ENCODE measurements around the gene SDHA.

Gene SDHA

DNA sequence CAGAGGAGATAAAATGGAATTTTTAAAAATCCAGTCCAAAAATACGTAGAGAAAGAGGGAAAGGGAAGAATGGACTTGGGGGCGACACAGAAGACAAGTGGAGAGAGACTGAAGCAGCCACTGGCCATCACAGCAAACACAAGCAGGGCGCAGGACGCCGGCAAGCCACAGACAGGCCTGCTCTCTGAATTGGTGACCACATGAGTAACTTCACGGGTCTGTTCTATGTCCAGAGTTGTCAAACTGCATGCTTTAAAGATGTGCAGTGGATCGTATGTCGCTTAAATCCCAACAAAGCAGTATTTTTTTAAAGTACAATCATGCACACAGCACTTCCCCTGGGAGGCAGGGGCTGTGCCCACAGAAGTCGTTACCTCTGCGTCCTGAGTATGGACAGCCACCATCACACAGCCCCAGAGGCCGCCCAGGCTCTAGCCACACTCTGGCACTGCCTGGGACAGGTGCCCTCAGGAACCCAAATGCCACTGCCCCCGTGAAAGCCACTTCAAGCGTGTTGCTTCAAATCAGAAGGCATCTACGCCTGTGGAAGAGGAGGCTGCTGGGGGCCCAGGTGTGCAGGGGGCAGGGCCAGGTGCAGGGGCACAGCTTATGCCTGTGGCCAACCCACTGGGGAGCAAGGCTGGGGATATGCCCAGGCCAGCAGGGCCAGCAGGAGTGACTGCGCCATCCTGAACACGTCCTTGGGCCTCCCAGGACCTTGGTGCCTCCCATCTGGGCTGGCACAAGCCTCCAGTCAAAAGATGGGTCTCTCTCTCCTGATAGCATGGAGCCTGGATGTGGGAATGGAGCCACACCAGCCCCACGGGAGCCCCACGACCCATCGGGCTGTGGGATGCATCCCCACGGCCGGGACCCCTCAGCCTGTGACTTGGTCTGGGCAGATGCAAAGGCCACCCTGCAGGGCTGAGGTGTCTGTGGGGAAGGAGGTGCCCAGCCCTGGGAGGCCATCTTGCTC lies 32.7 kb upstream of the SDHA start:
- FAIRE-seq (no peak), DNase-seq (ENCODE audit: low spot score) (no peak)

DNA sequence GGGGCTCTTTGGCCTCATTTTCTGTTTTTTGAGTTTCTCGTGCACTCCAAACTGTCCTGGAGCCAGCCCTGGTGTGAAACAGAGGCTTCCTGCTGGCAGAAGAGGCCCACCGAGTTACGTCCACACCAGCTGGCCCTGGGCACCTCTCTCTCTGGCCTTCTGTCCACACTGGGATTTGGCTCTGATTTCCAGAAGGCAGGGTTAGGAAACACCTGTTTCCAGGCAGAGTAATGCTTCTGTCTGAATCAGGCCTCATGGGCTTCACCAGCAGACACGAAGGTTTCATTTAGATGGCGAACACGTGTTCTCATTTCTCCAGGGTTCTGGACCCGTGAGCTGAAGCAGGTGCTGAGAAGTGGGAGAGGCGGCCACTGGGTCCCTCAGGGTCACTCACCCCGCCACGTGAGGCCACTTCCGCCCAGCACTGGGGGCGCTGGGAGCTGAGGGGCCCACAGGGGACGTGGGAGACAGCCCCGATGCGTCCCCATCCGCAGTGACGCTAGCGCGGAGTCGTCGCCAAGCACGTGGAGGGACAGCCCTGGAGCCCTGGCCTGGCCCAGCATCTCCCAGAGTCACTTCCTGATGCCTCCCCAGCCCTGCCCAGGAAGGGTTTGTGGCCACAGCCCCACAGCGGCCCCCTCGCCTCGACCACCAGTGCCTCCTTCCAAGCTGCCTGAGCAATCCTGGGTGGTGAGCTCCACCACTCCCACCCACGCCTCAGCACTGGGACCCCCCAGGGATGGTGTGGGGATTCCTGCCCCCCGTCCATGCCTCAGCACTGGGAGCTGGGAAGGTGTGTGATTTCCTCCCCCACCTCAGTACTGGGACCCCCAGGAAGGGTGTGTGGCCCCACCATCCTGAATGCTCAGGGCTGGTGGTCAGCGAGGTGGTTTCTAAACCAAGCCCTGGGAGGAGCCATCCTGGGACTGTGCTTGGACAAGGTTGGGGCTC lies 31.8 kb upstream of the SDHA start:
- no peak for FAIRE-seq
- no peak for DNase-seq (ENCODE audit: low spot score)

DNA sequence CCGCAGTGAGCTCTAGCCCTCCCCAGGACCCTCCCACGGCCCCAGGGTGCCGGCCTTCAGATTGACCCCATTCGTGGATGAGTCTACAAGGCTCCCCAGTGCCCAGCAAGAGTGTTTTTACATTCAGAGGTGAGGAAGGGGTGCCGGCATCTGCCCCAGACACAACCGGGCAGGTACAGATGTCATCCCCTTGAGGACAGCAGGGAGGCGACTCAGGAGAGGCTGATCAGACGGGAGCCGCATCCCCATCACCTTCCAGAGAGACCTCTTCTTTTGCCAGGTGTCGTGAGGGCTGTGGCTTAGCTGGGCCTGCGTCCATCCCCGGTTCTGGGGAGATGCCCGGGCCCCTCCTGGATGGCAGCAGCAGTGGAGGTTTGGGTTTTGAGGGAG lies 31.1 kb upstream of the SDHA start:
- FAIRE-seq (no peak), DNase-seq (ENCODE audit: low spot score) (no peak)

DNA sequence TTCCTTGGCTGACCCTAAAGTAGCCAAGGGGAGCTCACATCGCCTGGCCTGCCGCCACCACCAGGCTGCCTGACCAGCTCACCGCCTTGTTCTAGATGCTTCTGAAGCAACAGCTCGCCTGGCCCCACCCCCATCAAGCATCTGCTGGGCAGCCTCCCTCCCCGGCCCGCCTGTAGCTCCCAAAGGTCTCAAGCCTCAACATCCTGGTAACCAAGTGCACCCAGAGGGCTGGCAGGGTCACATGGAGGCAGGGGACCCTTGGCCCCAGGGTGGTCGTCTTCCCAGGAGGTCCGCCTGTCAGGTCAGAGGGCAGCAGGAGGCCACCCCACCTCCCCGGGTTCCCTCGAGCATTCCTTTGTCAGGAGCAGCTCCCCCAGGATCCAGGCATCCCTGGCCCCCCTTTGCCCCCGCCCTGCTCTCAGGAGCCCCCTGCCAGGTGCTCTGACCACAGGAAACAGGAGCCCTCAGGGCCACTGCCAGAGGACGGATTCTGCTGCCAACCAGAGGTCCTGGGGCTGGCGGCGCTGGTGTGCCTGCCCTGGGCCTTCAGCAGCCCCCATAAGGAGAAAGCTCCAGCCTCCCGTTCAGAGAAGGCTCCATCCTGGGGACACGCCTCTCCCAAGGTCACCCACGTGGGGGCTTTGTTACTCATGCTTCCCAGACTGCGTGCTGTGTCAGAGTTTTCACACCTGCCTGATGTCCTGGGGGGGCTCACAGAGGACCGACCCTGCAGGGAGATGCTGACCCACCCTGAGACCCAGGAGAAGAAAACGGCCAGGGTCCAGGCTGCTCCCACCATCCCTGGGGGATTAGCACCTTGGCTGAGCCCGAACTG lies 30.3 kb upstream of the SDHA start:
- FAIRE-seq = no peak

DNA sequence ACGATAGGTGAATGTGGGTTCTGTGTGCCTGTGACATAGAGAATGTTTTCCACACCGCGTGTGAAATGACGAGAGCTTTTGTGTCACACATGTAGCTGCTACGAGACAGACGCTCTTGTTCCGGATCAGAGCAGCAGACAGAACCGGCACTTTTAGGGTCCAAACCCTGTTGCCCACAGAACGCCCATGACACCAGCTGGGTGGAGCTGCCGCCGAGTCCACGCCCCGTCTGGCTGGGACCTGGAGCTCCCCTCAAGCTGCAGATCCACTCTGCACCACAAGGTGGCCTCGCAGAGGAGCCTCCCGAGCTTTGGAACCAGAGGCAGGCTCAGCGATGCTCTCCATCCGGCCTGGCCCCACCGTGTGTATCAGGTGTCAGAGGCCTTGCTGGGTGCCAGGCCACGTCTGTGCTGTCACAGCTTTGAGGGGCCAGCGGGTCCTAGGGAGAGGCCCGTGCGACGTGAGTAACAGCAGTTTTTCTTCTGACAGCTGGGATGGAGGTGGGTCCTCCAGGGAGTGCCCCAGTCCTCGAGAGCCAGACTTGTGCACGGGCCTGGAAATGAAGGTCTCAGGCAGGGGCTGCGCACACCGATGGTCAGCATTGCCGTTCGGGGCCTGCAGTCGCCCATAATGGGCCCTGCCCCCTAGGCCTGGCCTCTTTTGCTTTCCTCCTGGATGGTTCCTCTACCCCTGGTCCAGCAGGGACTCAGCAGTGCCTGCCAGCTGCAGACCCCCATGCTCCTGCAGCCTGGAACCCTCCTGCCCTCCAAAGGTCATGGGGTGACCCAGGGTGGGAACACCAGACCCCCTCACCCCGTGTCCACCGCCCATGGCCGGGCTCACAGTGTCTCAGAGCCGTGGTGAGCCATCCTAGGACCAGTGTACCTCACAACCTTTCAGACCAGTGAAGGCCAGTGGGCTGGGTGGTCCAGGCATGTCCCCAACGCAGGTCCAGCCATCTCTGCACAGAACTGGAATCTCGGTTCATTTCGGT lies 29.3 kb upstream of the SDHA start:
- peak; percentile 96 for DNase-seq (ENCODE audit: low spot score)
- FAIRE-seq = peak; percentile 91

More for the DNA sequence above, 30.3 kb upstream of the SDHA start:
- no peak for DNase-seq (ENCODE audit: low spot score)

DNA sequence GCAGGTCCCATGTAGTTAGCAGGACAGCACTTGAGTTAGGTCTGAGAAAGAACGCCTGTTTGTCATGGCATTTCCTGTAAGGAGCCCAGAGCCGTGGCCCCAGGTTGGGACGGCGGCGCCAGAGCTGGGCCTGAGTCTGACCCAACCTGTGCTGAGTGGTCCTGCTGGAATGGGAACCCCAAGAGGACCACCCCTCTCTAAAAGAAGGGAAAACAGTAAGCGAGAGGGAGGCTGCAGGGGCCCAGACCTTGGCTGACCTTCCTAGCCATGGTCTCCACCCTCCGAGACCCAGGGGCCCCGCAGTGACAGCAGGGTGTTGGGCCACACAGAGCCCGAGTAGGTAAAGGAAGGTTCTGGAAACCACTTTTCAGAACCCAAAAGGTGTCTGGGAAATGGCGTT lies 28.6 kb upstream of the SDHA start:
- no peak for FAIRE-seq

DNA sequence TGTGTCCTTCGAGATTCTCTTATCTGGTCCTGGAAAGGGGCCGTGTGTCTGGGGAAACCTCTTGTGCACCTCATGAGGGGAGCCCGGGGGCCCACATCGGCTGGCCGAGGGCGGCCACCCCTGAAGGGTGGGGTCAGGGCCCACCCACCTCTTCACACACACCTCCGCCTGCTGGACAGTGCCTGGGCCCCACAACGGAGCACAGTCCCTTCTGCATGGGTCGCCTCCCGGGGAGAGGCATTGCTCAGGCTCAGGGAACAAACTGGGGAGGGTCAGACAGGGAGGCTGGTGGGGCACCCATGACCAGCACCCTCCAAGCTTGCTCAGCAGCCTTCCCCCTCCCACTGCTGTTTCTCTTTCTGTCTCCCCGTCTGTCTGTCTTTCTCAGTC lies 28.1 kb upstream of the SDHA start:
- FAIRE-seq (no peak), DNase-seq (ENCODE audit: low spot score) (no peak)

More for the DNA sequence above, 28.6 kb upstream of the SDHA start:
- no peak for DNase-seq (ENCODE audit: low spot score)

DNA sequence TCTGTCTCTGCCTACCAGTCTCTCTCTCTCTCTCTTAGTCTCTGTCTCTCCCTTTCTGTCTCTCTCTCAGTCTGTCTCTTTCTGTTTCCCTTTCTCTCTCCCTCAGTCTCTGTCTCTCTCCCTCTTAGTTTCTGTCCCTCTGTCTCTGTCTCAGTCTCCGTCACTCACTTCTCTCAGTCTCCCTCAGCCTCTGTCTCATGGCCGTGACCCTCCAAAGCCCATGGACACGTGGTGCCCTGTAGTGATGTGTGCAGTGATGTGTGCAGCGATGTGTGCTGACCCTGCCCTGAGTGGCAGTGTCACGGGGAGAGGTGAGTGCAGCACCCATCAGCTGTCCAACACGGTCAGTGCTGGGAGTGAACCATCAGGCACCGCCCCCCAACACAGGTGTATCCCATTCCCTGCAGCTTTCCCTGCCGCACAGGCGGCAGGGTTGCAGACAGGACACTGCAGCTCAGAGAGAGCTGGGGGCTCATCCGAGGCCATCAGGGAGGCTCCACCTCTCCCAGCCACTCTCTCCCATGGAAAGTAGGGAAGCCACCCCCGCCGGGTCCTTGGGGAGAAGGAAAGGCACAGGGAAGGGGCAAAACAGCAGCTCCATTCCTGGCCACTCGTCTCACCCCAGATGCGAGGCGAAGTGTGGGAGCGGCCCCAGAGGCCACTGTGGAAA lies 27.6 kb upstream of the SDHA start:
- DNase-seq (ENCODE audit: low spot score) = no peak
- FAIRE-seq = peak; percentile 27

DNA sequence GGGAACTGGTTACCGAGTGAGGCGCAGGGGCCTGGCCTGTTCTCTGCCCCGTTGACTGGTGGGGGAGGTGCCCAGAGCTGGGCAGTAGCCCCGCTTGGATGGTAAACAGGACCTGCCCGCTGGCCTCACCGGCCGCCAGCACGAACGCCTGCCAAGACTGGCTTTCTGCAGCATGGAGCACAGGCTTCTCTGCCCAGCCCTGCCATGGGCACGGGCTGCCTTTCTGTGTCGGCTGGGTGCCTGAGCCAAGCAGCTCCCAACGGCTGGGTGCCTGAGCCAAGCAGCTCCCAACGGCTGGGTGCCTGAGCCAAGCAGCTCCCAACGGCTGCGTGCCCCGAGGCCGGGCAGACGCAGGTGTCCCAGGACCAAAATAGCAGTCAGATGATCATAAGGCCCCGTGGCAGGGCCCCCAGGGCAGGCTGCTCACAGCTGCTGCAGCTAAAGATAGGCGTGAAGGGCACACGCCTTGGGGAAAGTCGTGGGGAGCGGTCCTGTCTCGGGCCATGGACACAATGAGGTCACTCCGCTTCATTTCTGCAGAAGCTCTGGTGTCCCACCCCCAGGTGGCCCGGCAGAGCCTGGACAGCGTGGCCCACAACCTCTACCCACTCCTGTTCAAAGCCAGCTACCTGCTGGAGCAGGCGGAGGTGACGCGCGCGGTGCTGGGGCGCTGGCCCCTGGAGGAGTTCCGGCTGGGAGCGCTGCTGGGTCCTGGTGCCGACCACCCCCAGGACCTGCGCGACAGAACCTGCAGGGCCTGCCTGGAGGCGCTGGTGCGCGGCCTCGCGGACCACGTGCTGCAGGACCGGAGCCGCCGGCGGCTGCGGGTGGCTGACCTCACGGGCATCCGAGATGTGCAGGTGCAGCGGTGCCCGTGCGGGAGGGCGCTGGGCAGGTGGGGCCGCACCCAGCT lies 26.8 kb upstream of the SDHA start, which contains the start of gene LRRC14B:
Gene LRRC14B (plus strand): TSS at position 460 of the 913 bp plus-strand sequence. CDS start 44 bp downstream, at position 504.
- no peak for FAIRE-seq
- no peak for DNase-seq (ENCODE audit: low spot score)

DNA sequence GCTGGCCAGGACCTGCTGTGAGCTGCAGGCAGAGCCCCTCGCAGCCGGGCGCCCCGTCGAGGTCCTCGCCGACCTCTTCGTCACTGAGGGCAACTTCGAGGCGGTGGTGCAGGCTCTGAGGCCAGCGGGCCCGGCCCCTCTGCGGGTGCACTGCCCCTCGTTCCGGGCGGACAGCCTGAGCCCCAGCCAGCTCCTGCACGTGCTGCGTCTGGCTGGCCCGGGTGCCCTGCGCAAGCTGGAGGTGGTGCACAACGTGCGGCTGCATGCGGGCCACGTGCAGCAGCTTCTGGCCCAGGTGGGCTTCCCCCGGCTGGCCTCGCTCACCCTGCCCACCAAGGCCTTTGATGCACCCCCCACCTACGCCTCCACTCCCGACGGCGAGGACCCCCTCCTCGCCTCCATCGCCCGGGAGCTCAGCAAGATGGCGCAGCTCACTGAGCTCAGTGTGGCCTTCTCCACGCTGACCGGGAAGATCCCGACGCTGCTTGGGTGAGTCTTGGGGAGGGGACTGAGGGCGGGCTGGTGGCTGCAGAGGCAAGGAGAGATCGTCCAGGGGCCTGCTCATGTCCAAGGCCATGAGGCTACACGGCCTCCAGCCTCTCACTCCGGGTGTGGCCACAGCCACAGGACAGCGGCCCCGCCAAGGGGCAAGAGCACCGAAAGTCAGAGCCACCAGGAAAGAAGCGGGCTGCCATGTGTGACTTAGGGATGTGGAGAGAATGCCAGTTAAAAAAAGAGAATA lies 26.0 kb upstream of the SDHA start:
- no peak for FAIRE-seq
- no peak for DNase-seq (ENCODE audit: low spot score)

DNA sequence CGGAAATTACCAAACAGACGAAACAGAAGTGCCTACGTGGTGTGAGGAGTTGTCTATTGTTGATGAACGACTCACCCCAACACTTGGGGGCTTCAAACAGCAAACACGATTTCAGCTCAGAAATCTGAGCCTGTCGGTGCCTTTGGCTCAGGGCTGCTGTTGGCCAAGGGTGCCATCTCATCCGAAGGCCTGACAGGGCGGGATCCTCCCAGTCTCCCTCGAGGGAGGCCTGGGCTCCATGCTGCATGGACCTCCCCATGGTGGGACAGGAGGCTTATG lies 25.5 kb upstream of the SDHA start:
- FAIRE-seq = no peak
- DNase-seq (ENCODE audit: low spot score) = no peak

DNA sequence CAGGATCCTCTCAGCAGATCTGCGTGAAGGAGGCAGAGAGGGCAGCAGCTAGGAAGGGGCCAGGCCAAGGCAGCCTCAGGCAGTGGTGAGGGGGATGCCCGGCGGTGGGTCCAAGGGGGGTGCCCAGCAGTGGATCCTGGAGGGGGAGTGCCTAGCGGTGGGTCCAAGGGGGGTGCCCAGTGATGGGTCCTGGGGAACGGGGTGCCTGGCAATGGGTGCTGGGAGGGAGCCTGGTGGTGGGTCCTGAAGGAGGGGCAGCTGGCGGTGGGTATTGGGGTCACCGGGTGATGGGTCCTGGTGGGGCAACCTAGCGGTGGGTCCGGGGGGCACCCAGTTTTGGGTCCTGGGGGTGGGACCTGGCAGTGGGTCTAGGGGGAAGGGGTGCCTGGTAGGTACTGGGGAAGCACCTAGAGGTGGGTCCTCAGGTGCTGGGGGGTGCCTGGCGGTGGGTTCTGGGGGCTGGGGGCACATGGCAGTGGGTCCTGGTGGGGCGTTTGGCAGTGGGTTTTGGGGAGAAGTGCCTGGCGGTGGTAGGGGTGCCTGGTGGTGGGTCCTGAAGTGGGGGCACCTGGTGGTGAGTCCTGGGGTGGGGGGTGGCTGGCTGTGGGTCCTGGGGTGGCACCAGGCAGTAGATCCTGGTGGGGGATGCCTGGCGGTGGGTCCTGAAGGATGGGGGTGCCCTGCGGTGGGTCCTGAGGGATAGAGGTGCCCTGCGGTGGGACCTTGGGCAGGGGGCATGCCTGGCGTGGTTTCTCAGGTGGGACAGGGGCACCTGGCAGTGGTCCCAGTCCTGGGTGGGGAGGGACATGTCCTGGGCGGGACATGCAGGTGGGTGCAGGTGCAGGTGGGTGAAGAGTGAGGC lies 24.9 kb upstream of the SDHA start:
- FAIRE-seq = no peak

DNA sequence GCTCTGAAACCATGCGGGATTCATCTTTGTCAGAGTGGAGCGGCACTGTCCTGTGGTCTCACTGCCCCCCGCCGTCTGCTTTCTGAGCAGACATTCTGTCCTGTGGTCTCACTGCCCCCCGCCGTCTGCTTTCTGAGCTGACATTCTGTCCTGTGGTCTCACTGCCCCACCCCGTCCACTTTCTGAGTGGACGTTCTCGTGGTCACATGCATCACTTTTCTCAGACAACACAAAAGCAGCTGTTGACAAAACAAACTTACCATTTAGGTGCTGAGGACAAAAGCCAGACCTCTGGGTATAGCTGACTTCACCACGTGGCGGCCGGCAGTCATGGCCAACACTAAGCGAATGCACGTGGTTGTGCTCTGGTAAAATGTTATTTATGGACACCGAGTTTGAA lies 24.0 kb upstream of the SDHA start:
- DNase-seq (ENCODE audit: low spot score) (no peak), FAIRE-seq (no peak)

More for the DNA sequence above, 24.9 kb upstream of the SDHA start:
- no peak for DNase-seq (ENCODE audit: low spot score)

DNA sequence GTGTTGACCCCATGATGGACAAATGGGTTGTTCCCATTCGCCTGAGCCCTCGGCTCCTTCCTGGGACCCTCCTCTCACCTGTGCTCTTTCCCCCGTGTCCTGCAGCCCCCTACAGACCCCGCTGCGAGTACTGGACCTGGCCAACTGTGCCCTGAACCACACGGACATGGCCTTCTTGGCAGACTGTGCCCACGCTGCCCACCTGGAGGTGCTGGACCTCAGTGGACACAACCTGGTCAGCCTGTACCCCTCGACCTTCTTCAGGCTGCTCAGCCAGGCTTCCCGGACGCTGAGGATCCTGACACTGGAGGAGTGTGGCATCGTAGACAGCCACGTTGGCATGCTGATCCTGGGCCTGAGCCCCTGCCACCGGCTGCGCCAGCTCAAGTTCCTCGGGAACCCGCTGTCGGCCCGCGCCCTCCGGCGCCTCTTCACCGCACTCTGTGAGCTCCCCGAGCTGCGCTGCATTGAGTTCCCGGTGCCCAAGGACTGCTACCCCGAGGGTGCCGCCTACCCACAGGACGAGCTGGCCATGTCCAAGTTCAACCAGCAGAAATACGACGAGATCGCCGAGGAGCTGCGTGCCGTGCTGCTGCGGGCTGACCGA lies 23.4 kb upstream of the SDHA start:
- DNase-seq (ENCODE audit: low spot score) (no peak), FAIRE-seq (no peak)

DNA sequence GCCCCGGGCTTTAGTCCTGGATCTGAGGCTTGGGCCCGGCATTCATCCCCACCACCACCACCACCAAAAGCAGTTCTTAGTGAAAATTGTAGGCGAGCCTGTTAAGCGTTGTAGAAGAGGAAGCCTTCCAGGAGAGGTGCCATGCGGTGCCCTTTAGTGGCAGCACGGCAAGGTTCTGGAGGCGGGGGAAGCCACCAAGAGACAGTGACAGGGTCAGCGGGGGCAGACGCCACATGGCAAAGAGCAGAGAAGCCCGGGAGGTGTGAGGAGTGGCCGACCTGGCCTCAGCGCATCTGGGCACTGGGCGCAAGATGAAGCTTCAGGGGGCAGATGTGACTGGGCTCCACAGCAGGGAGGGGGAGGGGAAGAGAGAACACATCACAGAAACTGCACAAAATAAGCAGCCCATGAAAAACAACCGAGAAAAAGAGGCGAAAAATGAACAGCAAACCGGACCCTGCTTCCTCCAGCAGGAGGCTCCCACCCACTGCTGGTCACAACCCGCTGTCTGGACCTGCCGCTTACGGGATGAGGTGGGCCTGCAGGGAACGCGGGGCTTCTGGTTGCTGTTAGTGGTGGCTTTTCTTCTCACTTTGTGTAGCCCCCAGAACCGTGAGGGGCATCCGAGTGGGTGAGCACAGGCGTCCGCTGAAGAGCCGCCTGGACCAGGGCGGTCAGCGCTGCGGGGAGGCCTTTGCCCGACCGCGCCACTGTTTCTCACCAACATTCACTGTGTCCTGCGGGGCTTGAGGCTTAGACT lies 22.5 kb upstream of the SDHA start:
- DNase-seq (ENCODE audit: low spot score) (no peak), FAIRE-seq (no peak)

DNA sequence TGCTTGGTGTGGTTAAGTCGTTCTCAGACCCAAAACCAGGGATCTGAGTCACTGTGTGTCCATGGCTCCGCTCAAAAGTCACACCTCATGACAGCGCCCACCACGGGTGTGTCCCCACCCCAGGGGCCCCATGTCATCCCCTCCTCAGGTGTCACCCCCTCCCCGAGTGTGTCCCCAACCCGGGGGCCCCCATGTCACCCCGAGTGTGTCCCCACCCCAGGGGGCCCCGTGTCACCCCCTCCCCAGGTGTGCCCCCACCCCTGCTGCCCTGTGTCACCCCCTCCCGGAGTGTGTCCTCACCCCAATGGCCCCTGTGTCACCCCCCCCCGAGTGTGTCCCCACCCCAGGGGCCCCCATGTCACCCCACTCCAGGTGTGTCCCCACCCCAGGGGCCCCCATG lies 21.8 kb upstream of the SDHA start:
- FAIRE-seq (no peak), DNase-seq (ENCODE audit: low spot score) (no peak)

Data from urothelium cell line (cell line).